ENCODE measurements around the gene TMEM89. TPM values are rescaled to one million over a fixed set of nuclear protein-coding genes. Genes with fewer than 3 reads are reported as not detected.

The TMEM89 gene
- polyA plus RNA-seq, 1 experiment: not detected

DNA sequence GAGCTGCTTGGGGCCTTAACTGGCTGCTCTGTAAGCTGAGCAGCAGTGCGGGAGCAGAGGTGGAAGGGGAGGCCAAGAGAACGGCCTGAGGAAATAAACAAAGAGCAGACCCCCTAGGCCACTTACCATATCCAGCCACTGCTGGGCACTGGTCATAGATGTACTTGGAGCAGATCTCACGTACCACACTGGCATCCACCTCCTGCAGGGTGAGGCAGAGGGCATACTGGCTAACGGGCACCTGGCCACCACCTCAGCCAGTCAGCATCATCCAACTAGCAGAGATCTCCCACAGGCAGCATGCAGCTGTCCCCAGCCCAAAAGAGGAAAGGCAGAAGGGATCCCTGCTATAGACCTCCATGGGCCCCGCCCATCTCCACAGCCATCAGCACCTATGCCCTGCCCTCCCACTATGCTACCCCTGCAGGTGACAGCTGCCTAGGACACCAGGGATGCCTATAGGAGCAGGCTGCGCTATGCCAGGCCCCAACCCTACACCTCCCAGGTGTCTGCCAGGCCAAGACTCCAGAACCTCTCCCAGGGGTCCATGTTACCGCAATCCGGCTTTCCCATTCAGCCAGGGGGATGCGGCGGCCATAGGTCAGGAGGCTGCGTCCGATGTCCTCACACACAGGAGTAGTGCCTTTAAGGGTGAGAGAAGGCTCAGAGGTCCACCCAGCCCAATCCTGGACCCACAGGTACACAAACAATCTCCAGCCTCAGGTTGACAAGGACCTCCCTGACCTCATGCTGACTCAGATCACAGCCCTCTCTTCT is 21.9 kb downstream of the TMEM89 start:
- H3K27me3 ChIP-seq (ENCODE audit: control insufficient read depth, insufficient read depth, low read length): no peaks in the 10 kb centered on the region
- H3K9me3 ChIP-seq (ENCODE audit: control insufficient read depth, insufficient read depth, low read length): no peaks in the 10 kb centered on the region; the same call in 1 of the 2 replicates
- TF ChIP-seq, protein P1, sequence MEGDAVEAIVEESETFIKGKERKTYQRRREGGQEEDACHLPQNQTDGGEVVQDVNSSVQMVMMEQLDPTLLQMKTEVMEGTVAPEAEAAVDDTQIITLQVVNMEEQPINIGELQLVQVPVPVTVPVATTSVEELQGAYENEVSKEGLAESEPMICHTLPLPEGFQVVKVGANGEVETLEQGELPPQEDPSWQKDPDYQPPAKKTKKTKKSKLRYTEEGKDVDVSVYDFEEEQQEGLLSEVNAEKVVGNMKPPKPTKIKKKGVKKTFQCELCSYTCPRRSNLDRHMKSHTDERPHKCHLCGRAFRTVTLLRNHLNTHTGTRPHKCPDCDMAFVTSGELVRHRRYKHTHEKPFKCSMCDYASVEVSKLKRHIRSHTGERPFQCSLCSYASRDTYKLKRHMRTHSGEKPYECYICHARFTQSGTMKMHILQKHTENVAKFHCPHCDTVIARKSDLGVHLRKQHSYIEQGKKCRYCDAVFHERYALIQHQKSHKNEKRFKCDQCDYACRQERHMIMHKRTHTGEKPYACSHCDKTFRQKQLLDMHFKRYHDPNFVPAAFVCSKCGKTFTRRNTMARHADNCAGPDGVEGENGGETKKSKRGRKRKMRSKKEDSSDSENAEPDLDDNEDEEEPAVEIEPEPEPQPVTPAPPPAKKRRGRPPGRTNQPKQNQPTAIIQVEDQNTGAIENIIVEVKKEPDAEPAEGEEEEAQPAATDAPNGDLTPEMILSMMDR (IDR thresholded peaks at IDR 0.05; ENCODE audit: low read depth, low read length): no peak
- H3K27ac ChIP-seq (ENCODE audit: low read depth, low read length): peak overlapping the region; percentile 99
- H3K4me3 ChIP-seq (ENCODE audit: low read depth, low read length): no peak overlapping the region
- ChIA-PET POLR2A (interaction anchor here (1.4 to 1.7 kb wide), 2 partner anchors 36 to 153 kb away, joined by 4 to 14 read pairs; partner anchors contain the start of genes ATRIP and SLC26A6), CTCF (no interaction called here)
- no peak for DNase-seq (ENCODE audit: low read depth, low spot score)

DNA sequence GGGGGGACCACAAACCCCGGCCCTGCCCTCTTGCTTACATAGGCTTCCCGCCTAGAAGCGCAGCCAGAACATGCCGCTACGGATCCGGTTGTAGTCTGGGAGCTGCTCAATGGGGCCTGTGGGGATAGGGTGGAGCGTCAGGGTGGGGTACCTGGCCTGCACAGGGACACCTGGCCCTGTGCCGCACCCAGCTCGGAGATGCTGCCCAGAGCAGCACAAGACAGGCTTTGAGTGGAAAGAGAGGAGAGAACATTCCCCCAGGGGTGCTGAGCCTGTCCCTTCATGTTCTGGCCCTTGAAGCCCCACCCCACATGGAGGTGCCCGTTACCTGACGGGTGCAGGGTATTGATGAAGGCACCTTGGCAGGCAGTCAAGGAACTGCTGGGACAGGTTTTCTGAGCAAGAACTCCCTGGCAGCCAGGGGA is 22.5 kb downstream of the TMEM89 start:
- H3K27ac ChIP-seq (ENCODE audit: low read depth, low read length): peak overlapping the region; percentile 99
- DNase-seq (ENCODE audit: low read depth, low spot score): no peak
- no peaks in the 10 kb centered on the region for H3K27me3 ChIP-seq (ENCODE audit: control insufficient read depth, insufficient read depth, low read length)
- TF ChIP-seq, protein P1 (IDR thresholded peaks at IDR 0.05; ENCODE audit: low read depth, low read length): no peak
- POLR2A ChIA-PET: interaction anchor here (0.7 to 1.7 kb wide), 5 partner anchors 36 to 153 kb away, joined by 3 to 14 read pairs (median 4); partner anchors contain the start of genes ATRIP, CELSR3, PFKFB4 and SLC26A6
- peak overlapping the region; percentile 17; the same call in 1 of the 2 replicates for H3K4me3 ChIP-seq (ENCODE audit: low read depth, low read length)
- CTCF ChIA-PET: interaction anchor here (1.0 kb wide), 1 partner anchor 36 kb away, joined by 3 read pairs; the partner anchor contains the start of gene SLC26A6
- H3K9me3 ChIP-seq (ENCODE audit: control insufficient read depth, insufficient read depth, low read length): no peaks in the 10 kb centered on the region; the same call in 1 of the 2 replicates

DNA sequence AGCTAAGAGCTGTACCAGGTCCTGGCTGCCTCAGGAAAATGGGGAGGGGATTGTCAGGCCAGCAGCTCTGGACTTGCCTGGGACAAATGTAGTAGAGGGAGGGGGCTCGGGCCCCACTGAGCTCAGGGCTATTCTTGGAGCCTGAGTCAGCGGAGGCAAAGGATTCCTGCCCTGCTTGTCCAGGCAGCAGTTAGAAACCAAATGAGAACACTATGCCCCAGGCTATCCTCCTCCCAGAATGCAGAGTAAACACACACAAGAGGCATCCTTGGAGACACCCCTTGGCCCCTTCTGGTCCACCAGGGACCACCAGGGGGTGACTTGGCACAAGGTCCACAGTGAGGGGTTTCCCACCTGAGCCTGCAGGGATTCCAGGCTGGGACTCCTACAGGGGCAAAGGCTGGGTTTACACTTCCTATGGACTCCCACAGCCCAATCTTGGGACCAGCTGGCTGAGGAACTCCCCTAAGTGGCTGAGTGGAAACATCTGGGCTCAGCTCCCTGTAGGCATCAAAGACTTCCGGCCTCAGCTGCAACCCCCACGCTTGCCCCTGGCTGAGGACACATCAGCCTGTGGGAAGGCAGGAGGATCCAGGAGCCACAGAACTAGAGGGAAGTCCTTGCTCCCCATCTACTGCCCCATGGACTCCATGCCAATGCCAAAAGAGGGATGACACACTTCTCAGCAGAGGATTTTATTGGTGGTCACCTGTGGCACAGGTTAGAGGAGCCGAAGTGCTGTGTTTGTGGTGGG is 23.1 kb downstream of the TMEM89 start:
- no peaks in the 10 kb centered on the region for H3K27me3 ChIP-seq (ENCODE audit: control insufficient read depth, insufficient read depth, low read length)
- H3K4me3 ChIP-seq (ENCODE audit: low read depth, low read length): peak overlapping the region; percentile 17; the same call in 1 of the 2 replicates
- H3K9me3 ChIP-seq (ENCODE audit: control insufficient read depth, insufficient read depth, low read length): no peaks in the 10 kb centered on the region; the same call in 1 of the 2 replicates
- ChIA-PET CTCF (interaction anchor here (0.6 to 1.3 kb wide), 3 partner anchors 11 to 40 kb away, joined by 3 to 4 read pairs (median 3); partner anchors contain the start of genes SLC26A6 and UQCRC1), POLR2A (interaction anchor here (0.6 to 2.1 kb wide), 11 partner anchors 14 to 309 kb away, joined by 3 to 17 read pairs (median 4); partner anchors contain the start of genes ATRIP, CELSR3, PFKFB4 and SLC26A6)
- peak; percentile 90 for DNase-seq (ENCODE audit: low read depth, low spot score)
- peak overlapping the region; percentile 99 for H3K27ac ChIP-seq (ENCODE audit: low read depth, low read length)
- TF ChIP-seq, protein P1 (IDR thresholded peaks at IDR 0.05; ENCODE audit: low read depth, low read length): no peak

DNA sequence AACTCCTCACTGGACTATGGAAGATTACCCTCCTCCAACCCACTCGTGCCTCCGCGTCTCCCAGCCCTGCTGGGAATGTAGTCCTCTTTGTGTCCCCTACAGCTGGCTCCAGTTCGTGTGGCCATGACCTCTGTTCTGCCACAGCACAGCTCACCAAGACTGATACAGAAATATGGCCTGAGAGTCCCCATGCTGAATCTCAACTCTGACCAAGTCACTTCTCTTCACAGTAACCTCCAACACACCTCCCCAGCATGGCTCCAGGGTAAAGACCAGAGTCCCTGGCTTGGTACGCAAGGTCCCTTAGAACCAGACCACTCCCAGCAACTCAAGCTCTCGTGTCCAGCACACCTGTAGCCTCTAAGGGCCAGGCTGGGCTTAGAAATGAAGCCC is 24.2 kb downstream of the TMEM89 start:
- no peak for DNase-seq (ENCODE audit: low read depth, low spot score)
- Histone ChIP-seq H3K27ac (ENCODE audit: low read depth, low read length) (peak overlapping the region; percentile 99), H3K9me3 (ENCODE audit: control insufficient read depth, insufficient read depth, low read length) (no peaks in the 10 kb centered on the region; the same call in 1 of the 2 replicates), H3K27me3 (ENCODE audit: control insufficient read depth, insufficient read depth, low read length) (no peaks in the 10 kb centered on the region), H3K4me3 (ENCODE audit: low read depth, low read length) (no peak overlapping the region)
- ChIA-PET POLR2A (interaction anchor here (1.0 to 2.1 kb wide), 3 partner anchors 37 to 66 kb away, joined by 3 to 10 read pairs (median 6); partner anchors contain the start of genes CELSR3 and SLC26A6), CTCF (interaction anchor here (1.3 kb wide), 1 partner anchor 38 kb away, joined by 4 read pairs; no protein-coding TSS in a partner anchor)
- TF ChIP-seq, protein P1 (IDR thresholded peaks at IDR 0.05; ENCODE audit: low read depth, low read length): no peak

Data from AG04450 (cell line).